GM12878 (cell line): ENCODE data around the gene TLE3. TPM values are rescaled to one million over a fixed set of nuclear protein-coding genes. Genes with fewer than 3 reads are reported as not detected.

Experiments used
- ATAC-seq: fragments of 200-7000 bp; cut with Tn5 transposase; 3 replicates; pipeline ENCODE4 v1.9.1; 2020; ENCODE audit warnings: mild to moderate bottlenecking, moderate library complexity
- BruUV-seq: library from RNA; stranded (reverse); fragments of 400-500 nt; replicated peaks from 2 replicates; lab custom pipeline; 2021; lab: Mats Ljungman, UMichigan
- CTCF ChIA-PET: fragments of 300-600 bp; sonication (Branson Sonifier 250); formaldehyde crosslinking; extraction: SDS; loops from one replicate; lab custom pipeline; 2021; ENCODE audit warnings: inconsistent platforms; lab: Yijun Ruan, JAX
- POLR2A ChIA-PET: fragments of 350-600 bp; formaldehyde crosslinking; extraction: SDS; loops from one replicate; lab custom pipeline; 2021; ENCODE audit warnings: inconsistent platforms; lab: Charles Lee
- RAD21 ChIA-PET: fragments of 300-600 bp; sonication (Branson Sonifier 250); formaldehyde crosslinking; loops from one replicate; lab custom pipeline; 2023; ENCODE audit warnings: antibody characterized with exemption; ENCODE audit not compliant: unreplicated experiment; lab: Charles Lee
- SMC1A ChIA-PET: fragments of 300-600 bp; sonication (Branson Sonifier 250); formaldehyde crosslinking; loops from one replicate; lab custom pipeline; 2023; ENCODE audit not compliant: unreplicated experiment, uncharacterized antibody; lab: Charles Lee
- DNase-seq: peaks from one replicate; pipeline ENCODE4 v3.0.0-alpha.2; 2011; ENCODE audit warnings: low read depth, low spot score
- FAIRE-seq: peaks from 3 replicates; lab custom pipeline; 2011; peaks lifted over from hg19 to GRCh38; lab: Jason Lieb, UNC
- H2AFZ ChIP-seq: 2 replicates; pipeline ENCODE4 v1.6.0; 2011; ENCODE audit warnings: low read depth, low read length, control low read depth; ENCODE audit not compliant: control insufficient read depth
- H3K27ac ChIP-seq: 2 replicates; pipeline ENCODE4 v1.5.1; 2011; ENCODE audit warnings: control low read depth; ENCODE audit not compliant: control insufficient read depth, insufficient read depth
- H3K27me3 ChIP-seq, 2 experiments: replicated peaks in 1 of 2; 2 replicates each; pipeline versions ENCODE4 v1.6.0 to v1.6.1; 2011; ENCODE audit warnings: low read length in 1 of 2; ENCODE audit not compliant: control insufficient read depth in 2 of 2, insufficient read depth in 2 of 2
- H3K36me3 ChIP-seq, 2 experiments: 2 replicates each; pipeline ENCODE4 v1.5.1; 2011; ENCODE audit warnings: low read length in 1 of 2; ENCODE audit not compliant: control insufficient read depth in 2 of 2, insufficient read depth in 2 of 2
- H3K4me1 ChIP-seq: 2 replicates; pipeline ENCODE4 v1.6.1; 2011; ENCODE audit warnings: mild to moderate bottlenecking, low read length, moderate library complexity, mixed read lengths; ENCODE audit not compliant: control insufficient read depth, insufficient read depth
- H3K4me2 ChIP-seq: 2 replicates; pipeline ENCODE4 v1.6.0; 2011; ENCODE audit warnings: control low read depth; ENCODE audit not compliant: control insufficient read depth, insufficient read depth
- H3K4me3 ChIP-seq: fragments of 200-600 bp; sonication (generic); 2 replicates; pipeline ENCODE4 v1.5.1; 2016
- H3K79me2 ChIP-seq: 2 replicates; pipeline ENCODE4 v1.6.0; 2011; ENCODE audit warnings: low read length; ENCODE audit not compliant: control insufficient read depth, insufficient read depth
- H3K9ac ChIP-seq: 2 replicates; pipeline ENCODE4 v1.8.0; 2011; ENCODE audit warnings: low read length, control low read depth, mixed read lengths; ENCODE audit not compliant: control insufficient read depth, insufficient read depth
- H3K9me3 ChIP-seq: replicated peaks from 3 replicates; pipeline ENCODE4 v1.5.1; 2011; ENCODE audit warnings: mild to moderate bottlenecking, low read length; ENCODE audit not compliant: control insufficient read depth, insufficient read depth
- H4K20me1 ChIP-seq: 2 replicates; pipeline ENCODE4 v1.6.0; 2011; ENCODE audit not compliant: control insufficient read depth, insufficient read depth
- ATF7 ChIP-seq: fragments of 450-650 bp; IDR thresholded peaks from 2 replicates; pipeline ENCODE4 v1.6.1; 2016; ENCODE audit warnings: low read depth, mild to moderate bottlenecking
- BCLAF1 ChIP-seq: fragments of 450-650 bp; IDR thresholded peaks from 2 replicates; pipeline ENCODE4 v1.6.1; 2017; ENCODE audit warnings: antibody characterized with exemption, mild to moderate bottlenecking, moderate library complexity
- EGR1 ChIP-seq, 2 experiments: IDR thresholded peaks; 1 replicate in 1 of 2; 2 replicates in 1 of 2; pipeline ENCODE4 v1.6.1; 2011 to 2012; ENCODE audit warnings: low read depth in 2 of 2, low read length in 2 of 2, borderline replicate concordance in 1 of 2, mild to moderate bottlenecking in 1 of 2, moderate library complexity in 1 of 2
- SMAD5 ChIP-seq: IDR thresholded peaks from 2 replicates; pipeline ENCODE4 v1.6.1; 2016; ENCODE audit warnings: antibody characterized with exemption, low read depth
- SUZ12 ChIP-seq: fragments of 200-600 bp; sonication (generic); IDR thresholded peaks from one replicate; pipeline ENCODE4 v1.6.1; 2018; ENCODE audit warnings: antibody characterized with exemption, mild to moderate bottlenecking; ENCODE audit not compliant: unreplicated experiment
- ZBTB11 ChIP-seq: fragments of 450-650 bp; formaldehyde crosslinking; IDR thresholded peaks from 2 replicates; pipeline ENCODE4 v1.5.0; 2022; ENCODE audit warnings: mild to moderate bottlenecking, missing genetic modification characterization
- WGBS: methylation state at CpG from one replicate; pipeline ENCODE4 v1.1.6; 2016; ENCODE audit warnings: low lambda C conversion rate; ENCODE audit not compliant: insufficient replicate concordance, insufficient coverage; ENCODE audit errors: missing lambda C conversion rate; 5-methylcytosine and 5-hydroxymethylcytosine counted together
- in situ Hi-C: fragments of 300-500 bp; cut with MboI; formaldehyde crosslinking; loops from 9 replicates; pipeline ENCODE4 v1.14.3; 2018; ENCODE audit warnings: mixed read lengths
- intact Hi-C: fragments of 100-400 bp; cut with micrococcal nuclease; formaldehyde crosslinking; loops from one replicate; pipeline ENCODE4 v1.14.2; 2022; ENCODE audit not compliant: unreplicated experiment
- polyA plus RNA-seq, 11 experiments: library from polyadenylated mRNA; depleted of rRNA in 4 of 11; unstranded in 6 of 11; stranded (reverse) in 5 of 11; fragments of >200 nt; fragmentation: Nextera tagmentation in 4 of 11; fragmentation: Illumina TruSeq in 1 of 11; extraction: Ambion mirVana in 4 of 11; extraction: Trizol in 1 of 11; gene quantifications; 1 replicate in 1 of 11; 2 replicates in 10 of 11; pipeline versions ENCODE4 v1.2.1 to v1.2.3, GENCODE V29; 2011 to 2016; ENCODE audit warnings: inconsistent platforms in 2 of 11, missing spikeins in 2 of 11, low read depth in 1 of 11
- total RNA-seq, 4 experiments: library from RNA; depleted of rRNA in 3 of 4; stranded (reverse); fragments of >200 nt in 3 of 4; fragmentation: Illumina TruSeq in 1 of 4; extraction: Trizol in 1 of 4; gene quantifications; 2 replicates each; pipeline versions ENCODE4 v1.2.1 to v1.2.3, GENCODE V29; 2013 to 2021

Gene TLE3
- total and polyA plus RNA-seq, 10 of the 15 experiments (the other 5 are each of a cell fraction or from before 2014, with no cell fraction given): 1.2 to 65.5 (median 9.7) TPM

GRCh38 chr15:70080347-70080746 is 17.4 kb downstream of the TLE3 start (continued):
- TF ChIP-seq BCLAF1: no peak
- TF ChIP-seq ZBTB11 (CRISPR knock-in tag): no peak
- no peak for TF ChIP-seq ATF7

GRCh38 chr15:70079888-70080287 is 17.8 kb downstream of the TLE3 start:
- Histone ChIP-seq H3K36me3 (peaks cover 10 to 23% of the 10 kb centered on the region in 2 experiments), H4K20me1 (peaks cover 10% of the 10 kb centered on the region), H3K4me3 (no peak overlapping the region), H2AFZ (no peak overlapping the region), H3K9ac (no peak overlapping the region), H3K4me1 (peaks cover 20% of the 10 kb centered on the region), H3K4me2 (no peak overlapping the region)
- ChIA-PET SMC1A (interaction anchor here (1.3 to 1.5 kb wide), 4 partner anchors 16 to 65 kb away, joined by 3 to 4 read pairs (median 4); partner anchors contain the start of gene TLE3), CTCF (interaction anchor here (0.7 kb wide), 1 partner anchor 599 kb away, joined by 4 read pairs; no protein-coding TSS in a partner anchor), RAD21 (no interaction called here)
- WGBS: 98% methylated on average over 9 of the region's 9 CpGs
- no peak for FAIRE-seq
- intact Hi-C loops (no loop called here), in situ Hi-C loops (no loop called here)
- no peak for TF ChIP-seq SMAD5
- TF ChIP-seq SUZ12: no peak
- no peak for TF ChIP-seq EGR1 (IDR thresholded peaks at IDR 0.05; ENCODE audit: borderline replicate concordance in 1 of 2, low read depth in 2 of 2, low read length in 2 of 2)
- TF ChIP-seq, all 136 proteins: peak for 0
- H3K9me3 ChIP-seq: no peaks in the 10 kb centered on the region
- H3K27ac ChIP-seq: no peak overlapping the region
- H3K79me2 ChIP-seq: peaks cover 5% of the 10 kb centered on the region
- DNase-seq (no peak), ATAC-seq (no peak)
- no TSS peak for BruUV-seq
- no peaks in the 10 kb centered on the region for H3K27me3 ChIP-seq
- POLR2A ChIA-PET: interaction anchor here (0.6 kb wide), 1 partner anchor 42 kb away, joined by 3 read pairs; no protein-coding TSS in a partner anchor
